Activated CD4-positive, alpha-beta T cell treated with anti-CD3 and anti-CD28 coated beads, Interleukin-2, amount 50 U/mL, for 24 hours (primary cell): ENCODE measurements around the gene SV2C.

ENCODE experiments used
- DNase-seq, 2 donors: peaks; one replicate each; pipeline ENCODE4 v3.0.0-alpha.2; 2020; ENCODE audit warnings: low read depth in 1 of 2, low spot score in 1 of 2

Gene SV2C

DNA sequence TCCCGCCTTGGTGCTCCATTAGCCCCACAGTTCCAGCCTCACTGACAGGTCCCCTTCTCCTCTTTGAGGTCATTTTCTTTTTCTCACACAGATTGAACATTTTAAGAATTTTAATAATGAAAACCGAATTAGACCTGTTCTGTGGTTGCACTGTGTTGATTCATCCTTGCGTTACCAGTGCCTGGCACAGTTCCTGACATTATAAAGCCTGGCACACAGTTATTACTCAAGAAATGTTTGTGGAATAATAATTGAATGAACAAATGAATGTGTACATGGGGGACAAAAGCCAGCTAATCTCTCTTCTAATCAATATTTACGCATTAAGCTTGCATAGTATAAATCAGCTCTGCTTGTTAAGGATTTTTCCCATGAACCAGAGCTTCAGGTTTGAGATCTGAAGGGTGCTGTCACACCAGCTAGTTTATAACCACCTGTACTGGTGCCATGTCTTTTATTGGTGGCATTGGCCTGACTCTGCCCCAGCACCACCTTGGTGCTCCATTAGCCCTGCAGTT, 80.0 kb downstream of the SV2C start:
- DNase-seq: no peak

DNA sequence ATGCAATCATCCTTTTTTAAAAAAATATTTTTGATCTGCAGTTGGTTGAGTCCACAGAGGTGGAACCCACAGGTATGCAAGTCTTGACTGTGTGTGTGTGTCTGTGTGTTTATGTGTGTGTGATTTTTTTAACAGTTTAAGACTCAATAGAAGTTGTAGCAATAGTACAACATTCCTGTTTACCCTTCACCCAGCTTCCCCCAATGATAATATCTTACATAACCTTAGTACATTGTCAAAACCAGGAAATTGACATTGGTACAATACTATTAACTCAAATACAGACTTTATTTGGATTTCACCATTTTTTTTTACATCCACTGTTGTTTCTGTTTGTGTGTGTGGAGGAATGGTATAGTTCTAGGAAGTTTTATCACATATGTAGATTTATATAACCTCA, 81.8 kb downstream of the SV2C start:
- no peak for DNase-seq

DNA sequence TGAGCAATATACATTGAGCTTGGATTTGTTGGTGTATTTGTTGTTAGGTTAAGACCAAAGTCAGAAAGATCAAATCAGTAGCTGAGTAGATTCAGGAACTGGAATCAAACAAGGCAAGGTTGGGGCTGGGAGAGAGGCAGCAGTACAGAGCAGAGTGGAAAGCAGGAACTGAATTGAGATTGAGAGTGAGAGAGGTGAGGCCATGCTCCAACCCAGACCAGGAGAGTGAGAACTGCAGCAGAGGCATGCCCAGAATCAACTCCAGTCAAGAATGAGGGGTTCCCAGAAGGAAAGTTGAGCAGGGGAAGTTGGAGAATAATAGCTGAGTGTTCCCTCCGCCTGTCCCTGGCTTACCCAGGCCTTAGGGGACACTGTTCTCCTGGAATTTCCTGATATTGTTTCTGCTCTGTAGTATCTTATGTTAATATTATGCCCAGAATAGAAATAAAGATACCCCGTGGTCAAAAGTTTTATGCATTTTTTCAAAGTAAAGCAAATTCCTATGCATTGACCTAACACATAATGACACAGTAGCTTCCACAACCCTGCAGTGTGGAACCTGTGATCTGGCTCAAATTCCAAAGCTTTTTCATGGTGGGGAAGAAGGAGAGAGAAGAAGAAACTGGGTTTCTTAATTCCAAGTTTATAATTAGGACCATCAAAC, 82.7 kb downstream of the SV2C start:
- DNase-seq: no peak

GRCh38 chr5:76166886-76167576, 83.8 kb downstream of the SV2C start:
- DNase-seq: no peak

- DNase-seq: no peak
Observed at GRCh38 chr5:76169146-76169905, 86.1 kb downstream of the SV2C start.

GRCh38 chr5:76174101-76174500, 90.9 kb downstream of the SV2C start:
- no peak for DNase-seq

GRCh38 chr5:76175051-76175666, 92.0 kb downstream of the SV2C start:
- no peak for DNase-seq

GRCh38 chr5:76175821-76176403, 92.7 kb downstream of the SV2C start:
- DNase-seq: no peak

DNA sequence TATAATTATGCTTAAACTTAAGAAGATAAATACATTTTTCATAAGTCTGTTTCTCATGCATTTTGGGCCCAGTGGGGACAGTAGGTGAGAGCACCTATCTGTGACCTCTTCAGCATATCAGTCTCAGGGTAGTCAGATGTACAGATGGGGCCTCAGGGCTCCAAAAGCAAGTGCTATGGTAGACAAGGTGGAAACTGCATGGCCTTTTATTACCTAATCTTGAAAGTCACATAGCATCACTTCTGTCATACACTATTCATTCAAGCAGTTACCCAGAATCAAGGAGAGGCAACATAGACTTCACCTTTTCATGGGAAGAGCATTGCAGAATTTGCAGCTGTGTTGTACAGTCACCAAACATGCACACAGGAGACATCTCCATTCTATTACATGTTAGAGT, 94.8 kb downstream of the SV2C start:
- DNase-seq: no peak

DNA sequence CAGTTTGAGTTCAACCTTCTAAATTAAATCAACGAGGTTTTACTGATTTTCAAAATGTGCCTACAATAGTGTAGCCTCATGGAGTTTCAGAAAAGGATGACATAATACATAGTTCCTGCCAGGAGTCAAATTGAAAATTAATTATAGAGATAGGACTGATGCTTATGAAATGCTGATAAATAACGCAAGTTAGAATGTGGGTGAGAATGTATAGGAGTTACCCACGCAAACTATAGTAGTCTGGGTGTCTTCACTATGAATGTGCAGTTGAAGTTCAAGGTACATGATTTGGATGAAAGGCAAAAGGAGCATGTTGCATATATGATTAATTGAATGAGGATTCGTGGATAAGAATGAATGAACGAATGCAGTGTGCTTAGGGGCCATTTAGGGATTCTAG, 95.7 kb downstream of the SV2C start:
- no peak for DNase-seq

GRCh38 chr5:76180814-76181805, 97.9 kb downstream of the SV2C start:
- DNase-seq: no peak

DNA sequence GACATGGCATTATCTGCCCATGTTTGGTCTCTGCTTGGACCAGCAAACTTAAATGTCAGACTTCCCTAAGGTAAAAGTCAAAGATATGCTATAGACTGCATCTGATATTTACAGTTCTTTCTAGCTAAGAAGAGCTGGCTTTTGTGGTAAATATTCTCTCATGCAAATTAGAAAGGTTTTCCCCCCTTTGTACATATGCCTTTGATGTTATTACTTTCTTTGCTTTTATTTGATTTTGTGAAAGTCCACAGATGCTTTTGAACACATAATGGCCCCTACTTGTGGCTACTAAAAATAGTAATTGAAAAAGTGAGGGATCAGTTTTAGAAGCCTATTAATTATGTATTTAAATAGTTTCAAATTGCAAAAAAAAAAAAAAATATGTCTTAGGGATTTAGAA, 104.2 kb downstream of the SV2C start:
- DNase-seq: no peak

DNA sequence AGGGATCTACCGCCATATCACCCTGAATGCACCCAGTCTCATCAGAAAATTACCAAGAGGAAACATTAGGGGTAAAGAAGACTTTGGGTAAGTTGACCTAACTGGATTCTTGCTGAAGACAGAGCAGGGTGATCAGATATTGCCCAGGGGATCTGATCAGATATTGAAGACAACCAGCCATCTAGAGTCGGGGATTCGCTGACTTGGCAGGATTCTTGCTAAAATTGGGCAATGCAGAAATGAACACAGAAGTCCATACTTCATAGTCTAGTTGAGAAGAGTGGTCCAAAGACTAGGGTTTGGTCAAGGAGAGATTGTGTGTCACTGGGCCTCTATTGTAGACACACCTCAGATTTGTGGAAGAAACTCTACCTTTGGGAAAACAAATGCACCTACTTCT, 107.2 kb downstream of the SV2C start:
- DNase-seq: no peak

DNA sequence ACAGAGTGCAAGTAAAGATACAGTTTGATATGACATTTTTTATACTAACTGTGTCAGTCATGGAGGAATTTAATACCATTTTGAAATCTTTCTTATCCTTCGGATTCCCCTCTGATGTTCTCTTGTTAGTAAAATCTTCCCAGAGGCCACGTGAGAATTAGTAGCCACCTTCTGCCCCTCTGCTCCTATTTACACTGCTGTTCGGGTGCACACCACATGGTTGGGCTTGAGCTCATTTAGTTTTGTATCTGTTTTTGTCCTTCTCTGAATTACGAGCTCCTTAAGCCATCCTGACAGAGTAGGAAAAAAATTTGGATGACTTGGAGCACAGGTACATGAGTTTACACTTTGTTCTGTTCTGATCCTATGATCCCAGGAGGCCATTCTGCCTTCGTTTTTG, 109.7 kb downstream of the SV2C start:
- no peak for DNase-seq

GRCh38 chr5:76193635-76194034, 110.5 kb downstream of the SV2C start:
- DNase-seq: no peak

- no peak for DNase-seq
Observed at GRCh38 chr5:76194340-76194739, 111.2 kb downstream of the SV2C start.

- no peak for DNase-seq
Observed at GRCh38 chr5:76196457-76196856, 113.3 kb downstream of the SV2C start.

DNA sequence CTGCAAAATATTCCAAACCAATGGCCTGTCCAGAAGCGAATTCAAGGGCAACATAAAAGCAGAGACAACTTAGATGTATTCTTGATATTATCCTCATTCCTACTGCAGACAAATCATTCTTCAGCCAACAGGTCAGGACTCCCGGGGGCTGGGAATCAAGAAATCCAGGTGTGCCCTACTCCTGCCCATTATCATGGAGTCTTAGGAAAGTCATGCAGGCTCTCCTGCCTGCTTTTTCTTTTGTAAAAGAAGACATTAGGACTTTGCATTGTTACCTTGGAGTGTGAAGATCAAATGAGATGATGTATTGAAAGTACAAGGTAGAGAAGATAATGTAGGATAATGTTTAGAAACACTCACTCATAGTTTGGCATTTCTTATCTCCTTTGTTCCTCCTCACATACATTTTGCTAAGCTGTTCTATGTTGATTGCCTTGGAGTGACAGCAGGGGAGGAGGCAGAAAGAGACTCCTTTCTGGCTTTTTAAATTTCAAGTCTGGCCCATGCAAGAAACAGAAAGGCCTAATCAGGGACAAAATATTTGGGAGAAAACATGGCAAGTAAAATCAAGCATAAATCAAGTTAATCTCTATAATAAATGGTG, 113.8 kb downstream of the SV2C start:
- DNase-seq: no peak

DNA sequence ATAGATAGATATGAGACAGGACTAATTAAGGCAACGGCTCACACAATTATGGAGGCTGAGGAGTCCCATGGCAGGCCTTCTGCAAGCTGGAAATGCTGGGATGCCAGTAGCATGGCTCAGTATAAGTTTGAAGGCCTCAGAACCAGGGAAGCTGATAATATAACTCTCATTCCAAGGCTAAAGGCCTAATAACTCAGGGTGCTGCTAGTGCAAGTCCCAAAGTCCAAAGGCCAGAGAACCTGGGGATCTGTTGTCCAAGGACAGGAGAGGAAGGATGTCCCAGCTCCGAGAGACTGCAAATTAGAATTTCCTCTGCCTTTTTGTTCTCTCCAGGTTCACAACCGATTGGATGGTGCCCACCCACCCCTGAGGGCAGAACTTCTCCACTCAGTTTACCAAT, 114.5 kb downstream of the SV2C start:
- no peak for DNase-seq
